Fibroblast of skin of abdomen (primary cell): ENCODE data around the gene CDRT15L2.
A peak's percentile ranks its signal among the peaks of the same experiment; 100 is the strongest.
"Not testable (repeated sequence)": the region's sequence is repeated elsewhere in the genome, so short reads cannot be mapped to it uniquely, and the experiment has no call there.

Experiments
- DNase-seq: peaks from one replicate; pipeline ENCODE4 v3.0.0-alpha.2; 2013

The CDRT15L2 gene

DNA sequence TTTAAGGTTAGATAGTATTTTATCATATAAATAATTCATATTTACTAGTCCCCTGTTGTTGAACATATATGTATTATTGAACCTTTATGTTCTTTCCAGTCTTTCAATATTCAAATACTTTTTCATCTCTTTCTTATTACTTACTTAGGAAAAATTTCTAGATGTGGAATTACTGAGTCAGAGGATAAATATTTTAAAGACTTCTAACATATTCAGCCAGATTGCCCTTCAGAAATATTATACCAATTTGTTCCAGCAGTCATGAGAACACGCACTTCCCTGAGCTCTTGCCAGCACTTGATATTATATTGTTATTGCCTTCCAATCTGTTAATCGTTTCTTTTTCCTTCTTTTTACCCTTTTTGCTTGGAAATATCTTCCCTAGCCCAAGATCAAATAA is 4.5 kb upstream of the CDRT15L2 start:
- peak; percentile 10 for DNase-seq

DNA sequence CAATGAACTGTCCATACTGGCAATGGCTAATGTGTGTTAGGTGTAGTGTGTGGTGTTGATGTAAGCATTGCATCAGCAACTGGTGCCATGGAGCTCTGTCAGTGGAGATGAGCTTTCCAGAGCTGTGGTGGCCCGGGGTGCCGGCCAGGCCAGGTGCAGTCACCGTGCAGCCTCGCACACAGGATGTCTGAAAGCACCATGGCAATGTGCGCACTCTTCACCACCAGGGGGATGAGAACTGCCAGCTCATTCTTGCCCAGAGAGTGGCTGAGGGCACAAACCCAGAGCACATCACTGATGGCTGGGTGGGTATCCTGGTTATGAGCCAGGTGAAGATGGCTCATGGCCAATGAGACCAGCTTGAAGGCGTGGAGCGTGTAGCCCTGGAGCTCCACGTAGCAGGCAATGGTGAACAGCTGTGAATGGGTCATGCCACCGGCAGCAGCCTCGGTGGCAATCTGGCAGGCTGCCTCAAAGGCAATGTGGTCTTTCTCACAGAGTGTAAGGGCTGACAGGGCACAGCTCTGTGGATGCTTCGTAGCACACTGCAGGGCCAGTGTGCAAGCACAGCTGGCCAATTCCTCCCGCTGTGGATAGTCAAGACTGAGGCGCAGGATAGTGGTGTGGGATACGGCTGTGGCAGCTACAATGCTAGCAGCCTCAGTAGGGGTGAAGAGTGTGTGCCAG is 4.5 kb downstream of the CDRT15L2 start:
- not testable (repeated sequence) for DNase-seq

GRCh38 chr17:20588744-20589453 is 9.4 kb downstream of the CDRT15L2 start:
- peak; percentile 4 for DNase-seq

GRCh38 chr17:20589454-20589810 is 9.9 kb downstream of the CDRT15L2 start:
- not testable (repeated sequence) for DNase-seq

DNA sequence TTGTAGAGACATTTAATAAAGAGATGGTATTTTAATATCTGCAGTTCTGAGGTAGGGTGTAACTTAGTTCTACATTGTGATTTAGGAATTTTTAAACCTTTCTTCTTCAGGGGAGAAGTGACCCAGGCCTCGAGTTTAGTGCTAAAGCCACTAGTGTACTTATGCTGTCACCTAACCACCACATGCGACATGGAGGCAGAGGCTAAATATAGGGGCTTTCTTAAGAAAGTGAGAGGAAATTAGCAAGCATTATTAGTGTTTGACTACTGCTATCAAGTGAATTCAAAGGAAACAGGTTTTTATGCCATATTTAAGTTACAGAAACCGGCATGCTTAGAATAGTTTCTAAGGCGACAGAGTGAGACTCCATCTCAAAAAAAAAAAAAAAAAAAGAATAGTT is 11.5 kb downstream of the CDRT15L2 start:
- not testable (repeated sequence) for DNase-seq

DNA sequence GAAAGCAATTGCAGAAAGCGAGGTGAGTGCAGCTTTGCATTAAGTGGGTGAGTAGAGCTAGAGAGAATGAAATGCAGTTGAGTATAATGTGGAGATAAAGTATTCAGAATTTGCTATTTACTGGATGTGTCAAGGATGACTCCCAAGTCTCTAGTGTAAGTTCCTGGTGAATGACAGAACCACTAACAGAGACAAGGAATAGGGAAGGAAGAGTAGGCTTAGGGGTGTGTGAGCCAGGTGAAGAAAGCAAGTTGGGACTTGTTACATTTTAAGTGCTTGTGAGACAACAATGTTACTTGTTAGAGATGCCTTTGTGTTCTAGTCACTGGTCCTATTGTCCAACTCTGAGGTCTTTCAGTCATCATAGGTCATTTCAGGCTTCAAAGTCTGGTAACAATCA is 26.0 kb downstream of the CDRT15L2 start:
- not testable (repeated sequence) for DNase-seq

DNA sequence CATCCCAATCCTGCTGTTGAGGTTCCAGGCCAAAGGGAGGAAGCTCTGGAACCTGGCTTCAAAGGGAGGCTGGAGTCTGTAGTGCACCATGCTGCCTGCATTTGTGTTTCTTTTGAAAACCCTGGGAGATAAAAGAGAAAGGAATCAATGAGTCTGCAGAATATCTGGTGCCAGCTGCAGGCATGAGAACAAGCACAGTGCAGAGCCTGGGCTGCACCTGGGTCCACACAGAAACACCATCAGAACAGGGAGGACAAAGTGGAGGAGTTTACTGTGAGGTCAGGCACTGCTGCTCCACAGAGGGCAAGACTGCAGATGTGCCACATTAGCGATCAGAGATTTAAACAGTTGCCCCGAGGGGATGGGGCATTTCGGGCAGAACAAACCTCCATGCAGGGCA is 30.0 kb downstream of the CDRT15L2 start:
- DNase-seq = not testable (repeated sequence)

DNA sequence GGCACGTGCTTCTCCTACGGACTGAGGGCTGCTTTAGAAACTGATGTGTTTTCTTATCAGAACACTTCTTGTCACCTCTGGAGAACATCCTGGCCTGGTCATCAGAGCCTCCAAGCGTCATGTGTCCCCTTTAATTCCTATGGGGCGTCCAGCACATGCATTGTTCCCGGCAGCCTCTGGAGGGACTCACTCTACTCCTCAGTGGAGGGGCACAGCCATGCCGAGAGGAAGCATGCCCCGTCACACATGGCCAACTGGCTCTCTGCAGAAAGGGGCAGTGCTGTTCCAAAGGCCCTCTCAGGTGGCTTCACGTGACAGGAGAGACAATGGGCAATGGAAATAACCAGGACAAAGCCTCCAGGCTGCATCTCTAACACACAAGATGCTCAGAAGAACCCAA is 31.8 kb downstream of the CDRT15L2 start:
- no peak for DNase-seq

DNA sequence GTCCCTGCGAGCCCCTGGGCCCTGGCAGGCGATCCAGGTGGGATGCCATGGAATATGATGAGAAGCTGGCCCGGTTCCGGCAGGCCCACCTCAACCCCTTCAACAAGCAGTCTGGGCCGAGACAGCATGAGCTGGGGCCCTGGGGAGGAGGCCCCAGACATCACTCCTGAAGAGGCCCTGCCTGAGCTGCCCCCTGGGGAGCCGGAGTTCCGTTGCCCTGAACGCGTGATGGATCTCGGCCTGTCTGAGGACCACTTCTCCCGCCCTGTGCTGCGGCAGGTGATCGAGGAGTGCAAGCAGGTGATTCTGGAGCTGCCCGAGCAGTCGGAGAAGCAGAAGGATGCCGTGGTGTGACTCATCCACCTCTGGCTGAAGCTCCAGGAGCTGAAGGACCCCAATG is 33.1 kb downstream of the CDRT15L2 start:
- no peak for DNase-seq

- DNase-seq = no peak
These were observed 33.7 kb downstream of the CDRT15L2 start for GRCh38 chr17:20613248-20613647.

GRCh38 chr17:20613905-20614304 is 34.4 kb downstream of the CDRT15L2 start:
- no peak for DNase-seq

GRCh38 chr17:20615461-20615860 is 35.9 kb downstream of the CDRT15L2 start:
- not testable (repeated sequence) for DNase-seq
